DMS 273 (cell line): ENCODE results near the gene TFB2M.
"Not testable (repeated sequence)": the region's sequence is repeated elsewhere in the genome, so short reads cannot be mapped to it uniquely, and the experiment has no call there.

Experiments used
- DNase-seq: peaks from one replicate; lab custom pipeline; 2025; ENCODE audit not compliant: unreplicated experiment; lab: John Stamatoyannopoulos, UW

The TFB2M gene

GRCh38 chr1:246566128-246566812 is at the start of gene TFB2M, which contains the start of gene CNST:
Gene TFB2M, minus strand, starts transcription at chr1:246566261. Its CDS starts 123 bp downstream, at chr1:246566138.
Gene CNST, plus strand, starts transcription at chr1:246566456. Its CDS starts 25,107 bp downstream, at chr1:246591563.
- peak; percentile 100 for DNase-seq

GRCh38 chr1:246613096-246613758 is 47.2 kb upstream of the TFB2M start:
- DNase-seq, result no peak

GRCh38 chr1:246609632-246610031 is 43.6 kb upstream of the TFB2M start:
- no peak for DNase-seq

GRCh38 chr1:246608616-246609376 is 42.7 kb upstream of the TFB2M start:
- DNase-seq, result peak; percentile 62

GRCh38 chr1:246607462-246607861 is 41.4 kb upstream of the TFB2M start:
- DNase-seq, result no peak

- DNase-seq, result not testable (repeated sequence)
Measured at GRCh38 chr1:246605231-246605630, 39.2 kb upstream of the TFB2M start.

- peak; percentile 44 for DNase-seq
Measured at GRCh38 chr1:246602194-246602593, 36.1 kb upstream of the TFB2M start.

- no peak for DNase-seq
Measured at GRCh38 chr1:246600579-246600978, 34.5 kb upstream of the TFB2M start.

- DNase-seq, result no peak
Measured at GRCh38 chr1:246599315-246599714, 33.3 kb upstream of the TFB2M start.

GRCh38 chr1:246597971-246598370 is 31.9 kb upstream of the TFB2M start:
- DNase-seq, result no peak

GRCh38 chr1:246597340-246597739 is 31.3 kb upstream of the TFB2M start:
- DNase-seq, result no peak

GRCh38 chr1:246595146-246595545 is 29.1 kb upstream of the TFB2M start:
- DNase-seq, result no peak

- DNase-seq, result no peak
Measured at GRCh38 chr1:246592695-246593094, 26.6 kb upstream of the TFB2M start.

GRCh38 chr1:246591958-246592357 is 25.9 kb upstream of the TFB2M start:
- no peak for DNase-seq

- DNase-seq, result no peak
Measured at GRCh38 chr1:246591504-246591903, 25.4 kb upstream of the TFB2M start.

- DNase-seq, result no peak
Measured at GRCh38 chr1:246591047-246591446, 25.0 kb upstream of the TFB2M start.

- DNase-seq, result not testable (repeated sequence)
Measured at GRCh38 chr1:246589919-246590318, 23.9 kb upstream of the TFB2M start.

GRCh38 chr1:246588159-246588721 is 22.2 kb upstream of the TFB2M start:
- no peak for DNase-seq

GRCh38 chr1:246587606-246588005 is 21.5 kb upstream of the TFB2M start:
- DNase-seq, result no peak

- DNase-seq, result no peak
Measured at GRCh38 chr1:246587032-246587431, 21.0 kb upstream of the TFB2M start.

GRCh38 chr1:246583448-246584185 is 17.6 kb upstream of the TFB2M start:
- DNase-seq, result peak; percentile 24
